Fibroblast of villous mesenchyme (primary cell): ENCODE measurements around the gene PLCG1. TPM values are rescaled to one million over a fixed set of nuclear protein-coding genes. Genes with fewer than 3 reads are reported as not detected.

Source experiments
- DNase-seq: peaks from one replicate; pipeline ENCODE4 v3.0.0-alpha.2; 2010; ENCODE audit warnings: low read depth
- H3K4me3 ChIP-seq: 2 replicates; pipeline ENCODE4 v1.5.1; 2011; ENCODE audit warnings: low read depth, mild to moderate bottlenecking, low read length
- CTCF ChIP-seq: IDR thresholded peaks from 2 replicates; pipeline ENCODE4 v1.5.1; 2012; ENCODE audit warnings: low read depth, mild to moderate bottlenecking, low read length; ENCODE audit not compliant: insufficient read depth
- total RNA-seq: library from RNA; depleted of rRNA; stranded (reverse); fragments of >200 nt; gene quantifications from 2 replicates; pipeline ENCODE4 v1.2.3, GENCODE V29; 2012

PLCG1 gene
- total RNA-seq, 1 donor = 60.9 TPM

GRCh38 chr20:41167481-41168253 lies 30.3 kb downstream of the PLCG1 start:
- no peak overlapping the region for H3K4me3 ChIP-seq
- no peak for TF ChIP-seq CTCF
- DNase-seq = no peak

GRCh38 chr20:41168281-41169161 lies 31.2 kb downstream of the PLCG1 start:
- H3K4me3 ChIP-seq = no peak overlapping the region
- TF ChIP-seq CTCF = no peak
- no peak for DNase-seq

- DNase-seq = no peak
- TF ChIP-seq CTCF = no peak
These were observed 31.9 kb downstream of the PLCG1 start for GRCh38 chr20:41169162-41169690.

GRCh38 chr20:41169791-41170351 lies 32.5 kb downstream of the PLCG1 start:
- TF ChIP-seq CTCF = no peak
- H3K4me3 ChIP-seq = no peak overlapping the region
- no peak for DNase-seq

More at GRCh38 chr20:41169162-41169690, 31.9 kb downstream of the PLCG1 start:
- H3K4me3 ChIP-seq = no peak overlapping the region

- DNase-seq = no peak
- no peak overlapping the region for H3K4me3 ChIP-seq
- TF ChIP-seq CTCF = no peak
These were observed 33.2 kb downstream of the PLCG1 start for GRCh38 chr20:41170386-41171105.

GRCh38 chr20:41171736-41172295 lies 34.5 kb downstream of the PLCG1 start:
- DNase-seq = no peak
- no peak for TF ChIP-seq CTCF
- H3K4me3 ChIP-seq = no peak overlapping the region
